ENCODE data around the gene PRRT2. TPM values are rescaled to one million over a fixed set of nuclear protein-coding genes. Genes with fewer than 3 reads are reported as not detected.

Gene PRRT2
- total and polyA plus RNA-seq, 2 donors from 2014 or later, result 0.88 to 1.9 TPM

- no peak for FAIRE-seq
- TF ChIP-seq, protein P1, sequence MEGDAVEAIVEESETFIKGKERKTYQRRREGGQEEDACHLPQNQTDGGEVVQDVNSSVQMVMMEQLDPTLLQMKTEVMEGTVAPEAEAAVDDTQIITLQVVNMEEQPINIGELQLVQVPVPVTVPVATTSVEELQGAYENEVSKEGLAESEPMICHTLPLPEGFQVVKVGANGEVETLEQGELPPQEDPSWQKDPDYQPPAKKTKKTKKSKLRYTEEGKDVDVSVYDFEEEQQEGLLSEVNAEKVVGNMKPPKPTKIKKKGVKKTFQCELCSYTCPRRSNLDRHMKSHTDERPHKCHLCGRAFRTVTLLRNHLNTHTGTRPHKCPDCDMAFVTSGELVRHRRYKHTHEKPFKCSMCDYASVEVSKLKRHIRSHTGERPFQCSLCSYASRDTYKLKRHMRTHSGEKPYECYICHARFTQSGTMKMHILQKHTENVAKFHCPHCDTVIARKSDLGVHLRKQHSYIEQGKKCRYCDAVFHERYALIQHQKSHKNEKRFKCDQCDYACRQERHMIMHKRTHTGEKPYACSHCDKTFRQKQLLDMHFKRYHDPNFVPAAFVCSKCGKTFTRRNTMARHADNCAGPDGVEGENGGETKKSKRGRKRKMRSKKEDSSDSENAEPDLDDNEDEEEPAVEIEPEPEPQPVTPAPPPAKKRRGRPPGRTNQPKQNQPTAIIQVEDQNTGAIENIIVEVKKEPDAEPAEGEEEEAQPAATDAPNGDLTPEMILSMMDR (IDR thresholded peaks at IDR 0.05; ENCODE audit: borderline replicate concordance, extremely low read depth, insufficient read depth), result no peak
- H3K9me3 ChIP-seq (ENCODE audit: control insufficient read depth in 2 of 3, insufficient read depth in 1 of 3, low read length in 3 of 3), result no peaks in the 10 kb centered on the region
Measured at GRCh38 chr16:29766571-29766970, 45.4 kb upstream of the PRRT2 start.

DNA sequence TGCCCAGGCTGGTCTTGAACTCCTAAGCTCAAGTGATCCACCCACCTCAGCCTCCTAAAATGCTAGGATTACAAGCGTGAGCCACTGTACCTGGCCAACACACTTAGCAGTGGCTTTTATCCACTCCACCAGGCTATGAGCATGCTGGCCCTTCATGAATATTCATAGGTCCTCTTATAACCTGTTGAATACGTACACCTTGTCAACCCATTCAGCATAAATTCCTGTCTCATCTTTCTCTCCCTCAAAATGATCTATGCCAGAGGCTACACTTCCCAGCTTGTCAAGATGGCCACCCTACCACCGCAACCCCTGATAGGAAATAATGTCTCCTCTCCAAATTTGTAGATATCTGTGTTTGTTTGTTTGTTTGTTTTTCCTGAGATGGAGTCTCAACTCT lies 44.9 kb upstream of the PRRT2 start:
- intact Hi-C loops (cut with DNase I), result no loop called here
- DNase-seq (no peak), FAIRE-seq (no peak)
- Histone ChIP-seq H3K27me3 (ENCODE audit: control insufficient read depth, insufficient read depth, low read length) (no peaks in the 10 kb centered on the region), H3K4me3 (ENCODE audit: low read length in 3 of 3) (no peak overlapping the region), H3K36me3 (ENCODE audit: control insufficient read depth in 2 of 3, insufficient read depth in 3 of 3, low read length in 3 of 3) (no peaks in the 10 kb centered on the region), H3K9me3 (ENCODE audit: control insufficient read depth in 2 of 3, insufficient read depth in 1 of 3, low read length in 3 of 3) (no peaks in the 10 kb centered on the region), H3K4me1 (ENCODE audit: control insufficient read depth in 2 of 3, insufficient read depth in 2 of 3, low read depth in 1 of 3, low read length in 3 of 3) (no peaks in the 10 kb centered on the region), H3K9ac (ENCODE audit: low read length in 3 of 3) (no peak overlapping the region), H3K27ac (ENCODE audit: low read depth in 2 of 2, low read length in 2 of 2) (no peak overlapping the region)
- TF ChIP-seq, protein P1 (IDR thresholded peaks at IDR 0.05; ENCODE audit: borderline replicate concordance, extremely low read depth, insufficient read depth), result no peak

More at GRCh38 chr16:29766571-29766970, 45.4 kb upstream of the PRRT2 start:
- Histone ChIP-seq H3K36me3 (ENCODE audit: control insufficient read depth in 2 of 3, insufficient read depth in 3 of 3, low read length in 3 of 3) (no peaks in the 10 kb centered on the region), H3K27me3 (ENCODE audit: control insufficient read depth, insufficient read depth, low read length) (no peaks in the 10 kb centered on the region), H3K4me1 (ENCODE audit: control insufficient read depth in 2 of 3, insufficient read depth in 2 of 3, low read depth in 1 of 3, low read length in 3 of 3) (no peaks in the 10 kb centered on the region), H3K9ac (ENCODE audit: low read length in 3 of 3) (no peak overlapping the region), H3K27ac (ENCODE audit: low read depth in 2 of 2, low read length in 2 of 2) (no peak overlapping the region), H3K4me3 (ENCODE audit: low read length in 3 of 3) (no peak overlapping the region)
- no peak for DNase-seq
- intact Hi-C loops (cut with DNase I), result no loop called here

GRCh38 chr16:29769507-29769906 lies 42.5 kb upstream of the PRRT2 start:
- intact Hi-C loops (cut with DNase I), result no loop called here
- no peak for FAIRE-seq
- no peaks in the 10 kb centered on the region for H3K36me3 ChIP-seq (ENCODE audit: control insufficient read depth in 2 of 3, insufficient read depth in 3 of 3, low read length in 3 of 3)

More at GRCh38 chr16:29769507-29769906, 42.5 kb upstream of the PRRT2 start:
- Histone ChIP-seq H3K27ac (ENCODE audit: low read depth in 2 of 2, low read length in 2 of 2) (no peak overlapping the region), H3K4me3 (ENCODE audit: low read length in 3 of 3) (no peak overlapping the region), H3K9ac (ENCODE audit: low read length in 3 of 3) (no peak overlapping the region), H3K4me1 (ENCODE audit: control insufficient read depth in 2 of 3, insufficient read depth in 2 of 3, low read depth in 1 of 3, low read length in 3 of 3) (no peaks in the 10 kb centered on the region), H3K27me3 (ENCODE audit: control insufficient read depth, insufficient read depth, low read length) (no peaks in the 10 kb centered on the region), H3K9me3 (ENCODE audit: control insufficient read depth in 2 of 3, insufficient read depth in 1 of 3, low read length in 3 of 3) (no peaks in the 10 kb centered on the region)
- TF ChIP-seq, protein P1 (IDR thresholded peaks at IDR 0.05; ENCODE audit: borderline replicate concordance, extremely low read depth, insufficient read depth), result no peak
- DNase-seq, result no peak
